OCI-LY7 (cell line): Measurements from ENCODE around the gene RANBP9.

Experiments used
- EZH2phosphoT487 ChIP-seq: fragments of 200-600 bp; sonication (generic); IDR thresholded peaks from 2 replicates; pipeline ENCODE4 v1.6.1; 2018; ENCODE audit warnings: low read depth, borderline replicate concordance, mild to moderate bottlenecking, mixed run types, antibody characterized with exemption, low read length, moderate library complexity, mixed read lengths
- TF ChIP-seq, protein P1 (sequence below): fragments of 200-600 bp; sonication (generic); conservative IDR thresholded peaks from 2 replicates; pipeline ENCODE4 v1.5.1; 2014; ENCODE audit warnings: mild to moderate bottlenecking, antibody characterized with exemption, low read length, moderate library complexity, mixed read lengths

- TF ChIP-seq, protein P1, sequence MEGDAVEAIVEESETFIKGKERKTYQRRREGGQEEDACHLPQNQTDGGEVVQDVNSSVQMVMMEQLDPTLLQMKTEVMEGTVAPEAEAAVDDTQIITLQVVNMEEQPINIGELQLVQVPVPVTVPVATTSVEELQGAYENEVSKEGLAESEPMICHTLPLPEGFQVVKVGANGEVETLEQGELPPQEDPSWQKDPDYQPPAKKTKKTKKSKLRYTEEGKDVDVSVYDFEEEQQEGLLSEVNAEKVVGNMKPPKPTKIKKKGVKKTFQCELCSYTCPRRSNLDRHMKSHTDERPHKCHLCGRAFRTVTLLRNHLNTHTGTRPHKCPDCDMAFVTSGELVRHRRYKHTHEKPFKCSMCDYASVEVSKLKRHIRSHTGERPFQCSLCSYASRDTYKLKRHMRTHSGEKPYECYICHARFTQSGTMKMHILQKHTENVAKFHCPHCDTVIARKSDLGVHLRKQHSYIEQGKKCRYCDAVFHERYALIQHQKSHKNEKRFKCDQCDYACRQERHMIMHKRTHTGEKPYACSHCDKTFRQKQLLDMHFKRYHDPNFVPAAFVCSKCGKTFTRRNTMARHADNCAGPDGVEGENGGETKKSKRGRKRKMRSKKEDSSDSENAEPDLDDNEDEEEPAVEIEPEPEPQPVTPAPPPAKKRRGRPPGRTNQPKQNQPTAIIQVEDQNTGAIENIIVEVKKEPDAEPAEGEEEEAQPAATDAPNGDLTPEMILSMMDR, result no peak
- TF ChIP-seq EZH2phosphoT487, result no peak
Observed at GRCh38 chr6:13725052-13725451, 13.4 kb upstream of the RANBP9 start.
